Measurements from ENCODE around the gene ZFP82. TPM values are rescaled to one million over a fixed set of nuclear protein-coding genes. Genes with fewer than 3 reads are reported as not detected.

ZFP82 gene
- total RNA-seq, 3 donors from 2014 or later (not counting 1 experiment from before 2014, with no cell fraction given), result 2.3 to 4.1 (median 3.6) TPM

- Histone ChIP-seq H3K4me1 (ENCODE audit: control insufficient read depth, insufficient read depth, low read length) (no peaks in the 10 kb centered on the region), H3K27ac (ENCODE audit: low read length) (no peak overlapping the region), H3K27me3 (ENCODE audit: control insufficient read depth, insufficient read depth, low read length) (no peaks in the 10 kb centered on the region), H3K4me3 (ENCODE audit: low read length) (no peak overlapping the region), H3K9me3 (ENCODE audit: control insufficient read depth, insufficient read depth, low read length) (peaks cover 13% of the 10 kb centered on the region), H3K36me3 (ENCODE audit: control insufficient read depth, insufficient read depth, low read length) (peaks cover 37% of the 10 kb centered on the region)
- no peak for ATAC-seq
- H3K27ac Mint-ChIP-seq, result peak overlapping the region in 1 of 2 donors; percentile 57
- DNase-seq, result no peak
- H3K36me3 Mint-ChIP-seq, result peaks cover 37% of the 10 kb centered on the region
- intact Hi-C loops (cut with micrococcal nuclease), result no loop called here
- TF ChIP-seq CTCF (IDR thresholded peaks at IDR 0.05), result no peak
- H3K27me3 Mint-ChIP-seq (ENCODE audit: low read depth in 2 of 2), result no peaks in the 10 kb centered on the region
- peaks cover 7% of the 10 kb centered on the region in 2 donors for H3K4me1 Mint-ChIP-seq
- no peak overlapping the region for H3K4me3 Mint-ChIP-seq
- 100% methylated on average over 5 of the region's 5 CpGs for WGBS (ENCODE audit: insufficient coverage)
- H3K9me3 Mint-ChIP-seq, result peaks cover 0 to 6% of the 10 kb centered on the region in 2 donors
These were observed 8.6 kb downstream of the ZFP82 start for GRCh38 chr19:36409841-36410240.

- H3K4me3 Mint-ChIP-seq, result no peak overlapping the region
- no peak for TF ChIP-seq CTCF (IDR thresholded peaks at IDR 0.05)
- peaks cover 0 to 6% of the 10 kb centered on the region in 2 donors for H3K9me3 Mint-ChIP-seq
- intact Hi-C loops (cut with micrococcal nuclease), result no loop called here
- H3K27me3 Mint-ChIP-seq (ENCODE audit: low read depth in 2 of 2), result no peaks in the 10 kb centered on the region
- no peaks in the 10 kb centered on the region for H3K27me3 ChIP-seq (ENCODE audit: control insufficient read depth, insufficient read depth, low read length)
- 100% methylated on average over 2 of the region's 3 CpGs for WGBS (ENCODE audit: insufficient coverage)
- H3K27ac Mint-ChIP-seq, result no peak overlapping the region
- H3K4me1 ChIP-seq (ENCODE audit: control insufficient read depth, insufficient read depth, low read length), result no peaks in the 10 kb centered on the region
- no peak overlapping the region for H3K4me3 ChIP-seq (ENCODE audit: low read length)
- peaks cover 46% of the 10 kb centered on the region for H3K36me3 ChIP-seq (ENCODE audit: control insufficient read depth, insufficient read depth, low read length)
- H3K4me1 Mint-ChIP-seq, result peaks cover 7% of the 10 kb centered on the region in 2 donors
- DNase-seq (no peak), ATAC-seq (no peak)
- no peak overlapping the region for H3K27ac ChIP-seq (ENCODE audit: low read length)
- H3K9me3 ChIP-seq (ENCODE audit: control insufficient read depth, insufficient read depth, low read length), result peaks cover 13% of the 10 kb centered on the region
- peaks cover 44% of the 10 kb centered on the region for H3K36me3 Mint-ChIP-seq
These were observed 10.3 kb downstream of the ZFP82 start for GRCh38 chr19:36408101-36408500.

GRCh38 chr19:36404498-36404897, 13.9 kb downstream of the ZFP82 start:
- Mint-ChIP-seq H3K36me3 (peaks cover 55% of the 10 kb centered on the region), H3K27ac (no peak overlapping the region), H3K4me1 (peaks cover 0 to under 1% of the 10 kb centered on the region in 2 donors), H3K27me3 (ENCODE audit: low read depth in 2 of 2) (no peaks in the 10 kb centered on the region), H3K4me3 (no peak overlapping the region), H3K9me3 (peaks cover 6 to 15% of the 10 kb centered on the region in 2 donors)
- Histone ChIP-seq H3K36me3 (ENCODE audit: control insufficient read depth, insufficient read depth, low read length) (peaks cover 52% of the 10 kb centered on the region), H3K4me3 (ENCODE audit: low read length) (no peak overlapping the region), H3K27ac (ENCODE audit: low read length) (no peak overlapping the region), H3K9me3 (ENCODE audit: control insufficient read depth, insufficient read depth, low read length) (peaks cover under 1% of the 10 kb centered on the region), H3K27me3 (ENCODE audit: control insufficient read depth, insufficient read depth, low read length) (no peaks in the 10 kb centered on the region), H3K4me1 (ENCODE audit: control insufficient read depth, insufficient read depth, low read length) (no peaks in the 10 kb centered on the region)
- intact Hi-C loops (cut with micrococcal nuclease), result no loop called here
- WGBS (ENCODE audit: insufficient coverage), result 96% methylated on average over 3 of the region's 3 CpGs
- no peak for DNase-seq
- no peak for ATAC-seq
- TF ChIP-seq CTCF (IDR thresholded peaks at IDR 0.05), result no peak

GRCh38 chr19:36401475-36401874, 17.0 kb downstream of the ZFP82 start:
- Mint-ChIP-seq H3K4me3 (no peak overlapping the region), H3K4me1 (no peaks in the 10 kb centered on the region), H3K27ac (no peak overlapping the region), H3K27me3 (ENCODE audit: low read depth in 2 of 2) (no peaks in the 10 kb centered on the region), H3K9me3 (peaks cover 6 to 13% of the 10 kb centered on the region in 2 donors), H3K36me3 (peaks cover 35% of the 10 kb centered on the region)
- ATAC-seq (no peak), DNase-seq (no peak)
- Histone ChIP-seq H3K9me3 (ENCODE audit: control insufficient read depth, insufficient read depth, low read length) (peaks cover 14% of the 10 kb centered on the region), H3K36me3 (ENCODE audit: control insufficient read depth, insufficient read depth, low read length) (peaks cover 34% of the 10 kb centered on the region), H3K4me1 (ENCODE audit: control insufficient read depth, insufficient read depth, low read length) (no peaks in the 10 kb centered on the region), H3K27me3 (ENCODE audit: control insufficient read depth, insufficient read depth, low read length) (no peaks in the 10 kb centered on the region), H3K4me3 (ENCODE audit: low read length) (no peak overlapping the region), H3K27ac (ENCODE audit: low read length) (peak overlapping the region; percentile 44)
- intact Hi-C loops (cut with micrococcal nuclease), result no loop called here
- WGBS (ENCODE audit: insufficient coverage), result 75% methylated on average over 7 of the region's 7 CpGs
- no peak for TF ChIP-seq CTCF (IDR thresholded peaks at IDR 0.05)
